HG02981 (cell line): ENCODE measurements around the gene GRIA1.

Experiments
- ATAC-seq: cut with Tn5 transposase; IDR thresholded peaks from one replicate; pipeline ENCODE4 v1.9.1; 2021; ENCODE audit warnings: mild to moderate bottlenecking, moderate library complexity; ENCODE audit not compliant: unreplicated experiment

GRIA1 gene

GRCh38 chr5:153654504-153655200, 164.2 kb downstream of the GRIA1 start:
- ATAC-seq = no peak

- no peak for ATAC-seq
These were observed 164.7 kb downstream of the GRIA1 start for GRCh38 chr5:153655201-153655510.

- ATAC-seq = no peak
These were observed 167.7 kb downstream of the GRIA1 start for GRCh38 chr5:153658149-153658548.

- no peak for ATAC-seq
These were observed 168.1 kb downstream of the GRIA1 start for GRCh38 chr5:153658606-153659005.

GRCh38 chr5:153659039-153659736, 168.7 kb downstream of the GRIA1 start:
- no peak for ATAC-seq

- no peak for ATAC-seq
These were observed 170.4 kb downstream of the GRIA1 start for GRCh38 chr5:153660919-153661318.

GRCh38 chr5:153661897-153662296, 171.4 kb downstream of the GRIA1 start:
- ATAC-seq = no peak

GRCh38 chr5:153670101-153670500, 179.6 kb downstream of the GRIA1 start:
- no peak for ATAC-seq

- ATAC-seq = no peak
These were observed 181.3 kb downstream of the GRIA1 start for GRCh38 chr5:153671653-153672346.

- no peak for ATAC-seq
These were observed 182.0 kb downstream of the GRIA1 start for GRCh38 chr5:153672347-153673090.

GRCh38 chr5:153674356-153674755, 183.9 kb downstream of the GRIA1 start:
- ATAC-seq = no peak

GRCh38 chr5:153676406-153676805, 185.9 kb downstream of the GRIA1 start:
- ATAC-seq = no peak

GRCh38 chr5:153676821-153677220, 186.4 kb downstream of the GRIA1 start:
- ATAC-seq = no peak

- ATAC-seq = no peak
These were observed 188.3 kb downstream of the GRIA1 start for GRCh38 chr5:153678617-153679329.

- no peak for ATAC-seq
These were observed 199.8 kb downstream of the GRIA1 start for GRCh38 chr5:153690236-153690635.

GRCh38 chr5:153696256-153696655, 205.8 kb downstream of the GRIA1 start:
- no peak for ATAC-seq

- no peak for ATAC-seq
These were observed 208.6 kb downstream of the GRIA1 start for GRCh38 chr5:153699035-153699434.

GRCh38 chr5:153700940-153701339, 210.5 kb downstream of the GRIA1 start:
- no peak for ATAC-seq

GRCh38 chr5:153702265-153702664, 211.8 kb downstream of the GRIA1 start:
- no peak for ATAC-seq

- ATAC-seq = no peak
These were observed 213.6 kb downstream of the GRIA1 start for GRCh38 chr5:153704110-153704509.

GRCh38 chr5:153707626-153708025, 217.2 kb downstream of the GRIA1 start:
- ATAC-seq = no peak
